IPS-11a (cell line): ENCODE data around the gene CTSW.

ENCODE experiments used
- H3K4me3 ChIP-seq: one replicate; pipeline ENCODE4 v1.5.1; 2013; ENCODE audit warnings: low read depth, low read length, control low read depth

The CTSW gene

DNA sequence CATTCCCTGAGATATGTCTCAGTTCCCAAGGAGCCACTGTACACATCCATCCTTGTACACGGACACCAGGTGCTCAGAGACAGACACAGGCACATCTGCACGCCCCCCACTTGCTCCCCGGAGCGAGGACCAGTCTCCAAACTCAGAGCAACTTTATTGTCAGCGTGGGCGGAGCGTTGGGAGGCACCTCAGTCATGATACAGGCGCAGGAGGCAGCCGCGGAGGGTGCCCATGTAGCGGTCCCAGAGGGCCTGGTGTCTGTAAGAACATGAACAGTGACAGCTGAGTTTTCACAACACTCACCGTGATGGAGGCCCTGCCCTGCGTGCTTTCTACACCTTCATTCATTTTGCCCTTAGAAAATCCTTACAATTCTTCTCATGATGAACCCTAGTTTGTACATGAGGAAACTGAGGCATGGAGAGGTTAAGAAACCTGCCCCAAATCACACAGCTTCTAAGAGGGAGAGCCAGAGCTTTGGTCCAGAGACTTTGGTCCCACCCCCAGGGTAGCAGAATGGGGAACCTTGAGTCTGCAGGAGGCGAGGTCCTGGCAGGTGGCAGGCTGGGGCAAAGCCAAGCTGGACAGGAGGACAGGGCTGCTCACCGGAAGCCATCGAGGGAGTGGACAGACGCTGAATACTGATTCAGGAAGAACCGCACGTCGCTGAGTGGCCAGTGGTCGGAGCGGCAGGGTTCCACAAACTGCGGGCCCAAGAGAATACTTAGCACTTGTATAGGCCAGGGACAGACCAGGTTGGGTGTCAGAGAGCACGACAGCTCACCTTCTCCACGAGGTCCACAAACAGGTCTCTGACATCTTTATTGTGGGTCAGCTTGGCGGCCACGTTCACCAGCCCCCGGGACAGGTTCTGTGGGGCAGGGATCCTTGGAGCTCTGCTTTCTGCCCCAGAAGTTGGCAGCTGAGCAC is 4.4 kb downstream of the CTSW start:
- H3K4me3 ChIP-seq: no peak overlapping the region

- no peak overlapping the region for H3K4me3 ChIP-seq
These were observed 5.1 kb downstream of the CTSW start for GRCh38 chr11:65884716-65885092.

DNA sequence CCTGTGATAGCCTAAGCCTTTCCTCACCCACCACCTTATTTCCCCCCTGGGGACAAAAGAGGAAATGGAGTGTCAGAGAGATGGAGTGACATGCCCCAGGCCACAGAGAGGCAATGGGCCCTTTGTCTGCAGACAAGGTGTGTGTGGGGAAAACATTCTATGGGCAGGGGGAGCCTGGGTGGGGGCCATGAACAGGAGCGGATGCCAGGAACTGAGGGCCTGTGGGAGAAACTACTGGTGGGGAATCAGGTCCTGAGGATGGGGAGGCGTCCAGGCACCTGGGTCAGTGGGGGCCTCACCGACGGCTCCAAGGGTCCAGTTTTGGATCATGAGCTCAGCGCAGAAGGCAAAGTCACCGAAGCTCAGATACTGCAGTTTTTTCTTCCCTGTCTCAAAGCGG is 5.6 kb downstream of the CTSW start:
- no peak overlapping the region for H3K4me3 ChIP-seq

DNA sequence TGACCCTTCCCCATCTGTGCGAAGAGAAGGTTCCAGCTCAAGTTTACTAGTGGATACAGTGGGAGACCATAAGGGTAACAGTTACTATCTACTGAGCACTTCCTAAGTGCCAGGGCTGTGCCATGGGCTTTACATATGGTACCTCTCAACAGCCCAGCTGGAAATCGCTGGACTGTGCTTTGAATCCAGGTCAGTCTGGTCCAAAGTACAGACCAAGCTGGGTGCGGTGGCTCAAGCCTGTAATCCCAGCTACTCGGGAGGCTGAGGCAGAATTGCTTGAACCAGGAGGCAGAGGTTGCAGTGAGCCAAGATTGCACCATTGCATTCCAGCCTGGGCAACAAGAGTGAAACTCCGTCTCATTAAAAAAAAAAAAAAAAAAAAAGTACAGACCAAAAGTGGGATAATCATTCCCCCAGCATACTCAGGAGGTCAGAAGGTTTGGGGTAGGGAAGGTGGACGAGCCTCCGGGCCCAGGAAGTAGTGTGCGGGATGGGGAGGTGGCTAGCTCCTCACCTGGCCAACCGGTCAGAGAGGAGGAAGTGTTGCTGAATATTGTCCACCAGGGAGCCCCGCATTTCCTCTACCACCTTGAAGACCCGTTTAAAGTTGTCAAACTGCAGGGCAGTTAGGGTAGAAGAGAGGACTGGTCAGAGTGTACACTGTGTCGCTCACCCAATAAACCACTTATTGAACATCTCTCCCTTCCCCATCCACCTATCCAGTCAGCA is 6.3 kb downstream of the CTSW start:
- H3K4me3 ChIP-seq: no peak overlapping the region

DNA sequence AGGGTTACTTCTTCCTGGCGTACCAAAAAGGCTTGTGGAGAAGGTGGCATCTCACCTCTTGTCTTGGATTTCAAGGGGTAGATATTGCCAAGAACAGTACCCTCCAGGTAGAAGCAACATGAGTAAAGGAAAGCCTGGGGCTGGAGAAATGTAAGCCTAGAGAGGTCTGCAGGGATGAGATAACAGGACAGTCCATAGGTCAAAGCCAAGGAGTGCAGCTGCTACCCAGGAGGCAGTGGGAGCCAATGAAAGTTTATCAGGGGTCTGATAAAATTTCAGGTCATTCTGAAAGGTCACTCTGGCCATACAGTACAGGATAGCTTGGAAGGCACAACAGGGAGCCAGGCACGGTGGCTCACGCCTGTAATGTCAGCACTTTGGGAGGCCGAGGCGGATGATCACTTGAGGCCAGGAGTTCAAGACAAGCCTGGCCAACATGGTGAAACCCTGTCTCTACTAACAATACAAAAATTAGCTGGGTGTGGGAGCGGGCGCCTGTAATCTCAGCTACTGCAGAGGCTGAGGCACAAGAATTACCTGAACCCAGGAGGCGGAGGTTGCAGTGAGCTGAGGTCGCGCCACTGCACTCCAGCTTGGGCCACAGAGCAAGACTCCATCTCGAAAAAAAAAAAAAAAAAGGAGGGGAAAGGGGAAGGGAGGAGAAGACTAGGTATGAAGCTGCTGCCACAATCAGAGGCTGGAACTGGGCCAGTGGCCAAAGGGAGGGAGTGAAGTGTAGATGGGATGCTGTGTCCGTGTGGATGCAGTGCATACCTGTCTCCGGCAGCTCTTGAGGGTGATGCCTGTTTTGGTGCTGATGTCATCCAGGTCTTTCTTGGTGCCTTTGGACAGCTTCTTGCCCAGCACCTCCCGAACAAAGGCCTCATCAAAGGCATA is 7.4 kb downstream of the CTSW start:
- H3K4me3 ChIP-seq: peak overlapping the region; percentile 79

DNA sequence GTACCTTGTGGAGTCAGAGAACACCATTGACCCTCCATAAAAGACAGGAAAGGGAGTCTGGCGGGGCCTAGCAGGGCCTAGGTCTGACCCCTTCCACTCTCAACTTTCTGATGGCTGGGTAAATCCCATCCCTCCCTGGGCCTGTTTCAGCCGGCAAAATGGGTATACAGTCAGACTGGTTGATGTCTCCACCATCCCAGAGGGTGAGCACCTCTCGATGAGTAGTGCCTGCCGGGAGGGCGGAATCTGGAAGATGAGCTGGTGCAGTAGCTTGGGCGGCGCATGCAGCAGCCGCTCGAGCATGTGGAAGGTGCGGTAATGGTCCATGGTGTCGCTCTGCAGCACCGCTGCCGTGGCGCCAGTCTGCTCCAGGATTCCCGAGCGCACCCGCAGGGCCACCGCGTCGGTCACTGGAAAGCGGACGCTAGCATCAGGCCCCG is 8.1 kb downstream of the CTSW start:
- peak overlapping the region; percentile 79 for H3K4me3 ChIP-seq

GRCh38 chr11:65888163-65888814 is 8.7 kb downstream of the CTSW start, which contains the start of gene FIBP:
TSS of gene FIBP (minus strand) at chr11:65888471. CDS start at chr11:65888418, 53 bp downstream.
- H3K4me3 ChIP-seq: peak within 1 kb of the TSS; percentile 79

GRCh38 chr11:65890324-65891218 is 10.9 kb downstream of the CTSW start, which contains the start of gene CCDC85B:
TSS of gene CCDC85B (plus strand) at chr11:65890673. CDS start at chr11:65890784, 111 bp downstream.
- H3K4me3 ChIP-seq: peak within 1 kb of the TSS; percentile 61

DNA sequence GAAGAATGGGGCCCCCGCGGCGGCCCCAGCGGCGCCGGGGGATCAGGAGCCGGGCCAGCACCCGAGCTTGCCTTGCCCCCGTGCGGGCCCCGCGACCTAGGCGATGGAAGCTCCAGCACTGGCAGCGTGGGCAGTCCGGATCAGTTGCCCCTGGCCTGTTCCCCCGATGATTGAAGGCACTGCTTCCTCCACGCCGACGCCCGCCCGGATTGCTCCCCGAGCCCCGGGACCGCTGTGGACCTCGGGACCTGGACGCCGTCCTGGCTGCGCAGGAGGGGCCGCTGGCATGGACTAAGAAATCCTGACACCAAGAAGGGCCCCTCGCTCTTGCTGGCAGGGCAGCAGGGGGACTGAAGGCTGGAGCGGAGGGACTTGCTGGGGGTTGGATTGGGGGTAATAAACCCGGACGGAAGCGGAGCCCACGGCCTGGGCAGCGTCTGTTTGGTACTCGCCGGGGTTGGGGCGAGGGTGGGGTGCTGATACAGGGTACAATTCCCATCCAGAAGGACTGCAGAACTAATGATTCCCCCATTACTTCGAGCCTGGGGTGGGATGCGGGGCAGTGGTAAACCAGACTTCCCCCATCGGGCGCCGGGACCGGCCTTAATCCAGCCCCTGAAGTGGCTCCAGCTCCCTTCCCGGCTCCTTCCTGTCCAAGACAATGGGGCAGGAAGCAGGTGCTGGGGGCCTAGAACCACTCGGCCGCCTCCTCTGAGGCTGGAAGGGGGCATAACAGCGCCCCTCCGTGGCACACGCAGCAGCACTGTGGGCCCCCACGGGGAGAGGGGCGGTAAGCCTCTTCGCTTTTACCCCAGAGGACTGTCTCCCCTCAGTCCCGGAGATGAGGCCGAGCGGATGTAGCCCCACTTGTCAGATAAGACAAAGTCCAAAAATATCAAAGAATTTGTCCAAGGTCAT is 11.8 kb downstream of the CTSW start:
- H3K4me3 ChIP-seq: peak overlapping the region; percentile 61

- H3K4me3 ChIP-seq: peak overlapping the region; percentile 61
These were observed 12.5 kb downstream of the CTSW start for GRCh38 chr11:65892137-65892540.

DNA sequence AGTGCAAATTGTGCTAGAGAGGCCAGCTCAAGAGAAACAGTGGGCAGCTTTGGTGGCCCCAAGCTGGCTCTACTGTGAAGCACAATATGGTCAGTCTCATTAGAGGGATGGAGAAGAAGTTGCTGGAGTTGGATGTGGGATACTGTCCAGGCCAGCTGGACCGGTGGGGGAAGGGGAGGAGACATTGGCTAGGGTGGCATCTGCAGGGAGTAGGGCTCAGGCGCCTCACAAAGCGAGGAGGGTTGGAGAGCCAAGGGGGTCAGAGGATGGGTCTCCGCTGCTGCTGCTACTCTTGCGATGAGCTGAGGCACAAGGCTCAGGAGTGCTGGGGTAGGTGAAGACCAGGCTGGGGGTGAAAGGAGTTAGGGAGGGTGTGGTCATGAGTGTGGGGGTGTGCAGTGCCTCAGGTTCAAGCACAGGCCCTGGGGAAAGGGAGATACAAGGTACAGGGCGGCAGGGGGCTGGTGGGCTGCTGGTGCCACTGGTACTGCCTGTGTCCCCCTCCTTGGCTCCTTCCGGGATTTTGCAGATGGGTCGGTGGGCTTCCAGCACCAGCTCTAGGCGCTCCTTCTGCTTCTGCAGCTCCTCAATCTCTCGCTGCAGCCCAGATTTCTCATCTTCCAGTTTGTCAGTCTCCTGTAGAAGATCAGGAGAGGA is 13.2 kb downstream of the CTSW start:
- no peak overlapping the region for H3K4me3 ChIP-seq

DNA sequence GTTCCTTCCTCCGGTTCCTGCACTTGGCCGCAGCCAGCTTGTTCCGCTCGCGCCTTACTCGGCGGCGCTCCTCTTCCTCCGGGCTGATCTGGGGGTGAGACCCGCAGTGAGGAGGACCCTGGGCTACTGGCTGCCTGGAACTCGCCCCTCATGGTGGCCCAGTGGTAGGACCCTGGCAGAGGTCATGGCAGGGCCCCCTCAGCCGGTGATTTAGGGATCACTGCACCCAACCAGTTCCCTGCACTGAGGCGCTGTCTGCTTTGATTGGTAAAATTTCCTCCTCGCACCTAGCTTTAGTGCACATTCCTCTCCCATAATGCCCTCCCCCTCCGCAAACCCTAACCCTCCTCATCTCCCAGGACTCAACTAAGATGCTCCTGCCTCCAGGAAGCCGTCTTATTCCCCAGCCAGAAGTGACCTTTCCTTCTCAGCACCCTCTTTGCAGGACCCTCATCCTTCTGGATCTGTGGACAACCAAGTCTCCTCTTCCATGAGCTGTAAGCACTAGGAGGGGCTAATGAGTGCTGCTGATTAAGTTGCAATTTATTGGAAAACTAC is 14.5 kb downstream of the CTSW start:
- no peak overlapping the region for H3K4me3 ChIP-seq

GRCh38 chr11:65895482-65895981 is 15.9 kb downstream of the CTSW start:
- no peak overlapping the region for H3K4me3 ChIP-seq

- H3K4me3 ChIP-seq: no peak overlapping the region
These were observed 16.7 kb downstream of the CTSW start for GRCh38 chr11:65896034-65896999.

GRCh38 chr11:65897020-65897471 is 17.4 kb downstream of the CTSW start:
- H3K4me3 ChIP-seq: no peak overlapping the region
